ENCODE results near the gene TEX2.
"Not testable (repeated sequence)": the region's sequence is repeated elsewhere in the genome, so short reads cannot be mapped to it uniquely, and the experiment has no call there.

Gene TEX2

GRCh38 chr17:64190472-64190871 is 72.6 kb downstream of the TEX2 start:
- no peak for DNase-seq
- in situ Hi-C loops (cut with MboI; ENCODE audit: low pct_unique_long_range_greater_than_20kb, low sequenced_read_pairs): no loop called here

GRCh38 chr17:64188088-64188487 is 75.0 kb downstream of the TEX2 start:
- no peak for DNase-seq
- in situ Hi-C loops (cut with MboI; ENCODE audit: low pct_unique_long_range_greater_than_20kb, low sequenced_read_pairs): no loop called here

GRCh38 chr17:64187093-64187895 is 75.8 kb downstream of the TEX2 start:
- DNase-seq: no peak
- in situ Hi-C loops (cut with MboI; ENCODE audit: low pct_unique_long_range_greater_than_20kb, low sequenced_read_pairs): no loop called here

- DNase-seq: no peak
- in situ Hi-C loops (cut with MboI; ENCODE audit: low pct_unique_long_range_greater_than_20kb, low sequenced_read_pairs): no loop called here
Measured at GRCh38 chr17:64186171-64187092, 76.6 kb downstream of the TEX2 start.

- in situ Hi-C loops (cut with MboI; ENCODE audit: low pct_unique_long_range_greater_than_20kb, low sequenced_read_pairs); DNase-seq: not testable (repeated sequence)
Measured at GRCh38 chr17:64185557-64185956, 77.5 kb downstream of the TEX2 start.

GRCh38 chr17:64185101-64185500 is 78.0 kb downstream of the TEX2 start:
- in situ Hi-C loops (cut with MboI; ENCODE audit: low pct_unique_long_range_greater_than_20kb, low sequenced_read_pairs): no loop called here
- DNase-seq: no peak

GRCh38 chr17:64183815-64184214 is 79.2 kb downstream of the TEX2 start:
- no peak for DNase-seq
- in situ Hi-C loops (cut with MboI; ENCODE audit: low pct_unique_long_range_greater_than_20kb, low sequenced_read_pairs): no loop called here

- no peak for DNase-seq
- in situ Hi-C loops (cut with MboI; ENCODE audit: low pct_unique_long_range_greater_than_20kb, low sequenced_read_pairs): no loop called here
Measured at GRCh38 chr17:64182325-64183012, 80.6 kb downstream of the TEX2 start.

- DNase-seq: no peak
- in situ Hi-C loops (cut with MboI; ENCODE audit: low pct_unique_long_range_greater_than_20kb, low sequenced_read_pairs): no loop called here
Measured at GRCh38 chr17:64180089-64181073, 82.7 kb downstream of the TEX2 start.

GRCh38 chr17:64179024-64179423 is 84.0 kb downstream of the TEX2 start:
- in situ Hi-C loops (cut with MboI; ENCODE audit: low pct_unique_long_range_greater_than_20kb, low sequenced_read_pairs): not testable (repeated sequence)

GRCh38 chr17:64178011-64178825 is 84.8 kb downstream of the TEX2 start:
- DNase-seq: no peak
- in situ Hi-C loops (cut with MboI; ENCODE audit: low pct_unique_long_range_greater_than_20kb, low sequenced_read_pairs): no loop called here

More at GRCh38 chr17:64179024-64179423, 84.0 kb downstream of the TEX2 start:
- DNase-seq: not testable (repeated sequence)

GRCh38 chr17:64177311-64178010 is 85.6 kb downstream of the TEX2 start:
- DNase-seq: no peak
- in situ Hi-C loops (cut with MboI; ENCODE audit: low pct_unique_long_range_greater_than_20kb, low sequenced_read_pairs): no loop called here

GRCh38 chr17:64176556-64176955 is 86.5 kb downstream of the TEX2 start:
- no peak for DNase-seq
- in situ Hi-C loops (cut with MboI; ENCODE audit: low pct_unique_long_range_greater_than_20kb, low sequenced_read_pairs): no loop called here

- peak; percentile 58 for DNase-seq
- in situ Hi-C loops (cut with MboI; ENCODE audit: low pct_unique_long_range_greater_than_20kb, low sequenced_read_pairs): no loop called here
Measured at GRCh38 chr17:64174686-64175456, 88.2 kb downstream of the TEX2 start.

- in situ Hi-C loops (cut with MboI; ENCODE audit: low pct_unique_long_range_greater_than_20kb, low sequenced_read_pairs): no loop called here
- no peak for DNase-seq
Measured at GRCh38 chr17:64173646-64174045, 89.4 kb downstream of the TEX2 start.

- in situ Hi-C loops (cut with MboI; ENCODE audit: low pct_unique_long_range_greater_than_20kb, low sequenced_read_pairs): no loop called here
- peak; percentile 16 for DNase-seq
Measured at GRCh38 chr17:64172510-64172909, 90.5 kb downstream of the TEX2 start.
